Upper lobe of left lung (tissue), 4 donors: ENCODE data around the gene AGAP3.

Experiments
- EP300 ChIP-seq, 4 donors: sonication (generic); formaldehyde crosslinking; IDR thresholded peaks; one replicate each; pipeline ENCODE4 v1.5.1; 2017; ENCODE audit warnings: antibody characterized with exemption in 4 of 4, control low read depth in 2 of 4
- TF ChIP-seq, protein P1 (sequence below), 6 experiments: fragments of 450-650 bp in 4 of 6; fragments of 200-600 bp in 2 of 6; sonication (generic) in 2 of 6; IDR thresholded peaks; one replicate each; pipeline ENCODE4 v1.5.1; 2016 to 2019; ENCODE audit warnings: antibody characterized with exemption in 6 of 6

DNA sequence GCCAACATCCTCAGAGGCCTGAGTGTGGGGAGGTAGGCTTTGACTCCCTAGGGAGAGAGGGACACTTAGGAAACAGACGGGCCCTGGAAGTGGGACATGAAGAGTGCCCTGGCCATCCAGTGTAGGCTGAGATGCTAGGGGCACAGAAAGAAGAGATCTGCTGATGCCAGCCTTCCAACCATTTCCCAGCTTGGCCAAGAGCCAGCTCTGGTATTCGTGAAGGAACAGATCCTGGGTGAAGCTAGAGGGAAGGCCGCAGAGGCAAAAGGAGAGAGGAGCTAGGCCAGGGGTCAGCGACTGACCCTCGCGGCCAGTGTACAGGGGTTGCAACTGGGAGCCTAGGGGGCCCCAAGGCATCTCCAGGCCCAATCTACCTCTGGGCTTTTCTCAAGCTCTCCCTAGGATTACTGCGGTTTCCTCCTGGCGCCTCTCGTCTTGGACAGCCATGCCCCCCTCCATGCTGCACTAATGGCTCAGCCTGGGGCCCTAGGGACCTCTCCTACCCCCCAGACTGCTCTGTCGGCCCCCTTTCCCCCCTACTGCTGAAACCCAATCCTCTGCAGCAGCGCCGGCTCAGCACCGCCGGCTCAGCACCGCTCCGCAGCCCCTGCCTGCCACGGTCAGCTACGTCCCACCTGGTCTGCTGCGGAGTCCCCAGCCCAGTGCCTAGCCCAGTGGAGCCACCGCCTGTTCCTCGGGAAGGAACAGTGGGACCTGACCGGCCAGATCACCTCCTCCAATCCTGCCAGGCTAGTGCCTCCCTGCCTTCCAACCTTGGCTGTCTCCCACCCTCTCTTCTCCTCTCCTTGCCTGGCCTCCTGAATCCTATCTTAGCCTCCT, 38.1 kb upstream of the AGAP3 start, which contains the start of gene ASIC3:
- TF ChIP-seq, protein P1, sequence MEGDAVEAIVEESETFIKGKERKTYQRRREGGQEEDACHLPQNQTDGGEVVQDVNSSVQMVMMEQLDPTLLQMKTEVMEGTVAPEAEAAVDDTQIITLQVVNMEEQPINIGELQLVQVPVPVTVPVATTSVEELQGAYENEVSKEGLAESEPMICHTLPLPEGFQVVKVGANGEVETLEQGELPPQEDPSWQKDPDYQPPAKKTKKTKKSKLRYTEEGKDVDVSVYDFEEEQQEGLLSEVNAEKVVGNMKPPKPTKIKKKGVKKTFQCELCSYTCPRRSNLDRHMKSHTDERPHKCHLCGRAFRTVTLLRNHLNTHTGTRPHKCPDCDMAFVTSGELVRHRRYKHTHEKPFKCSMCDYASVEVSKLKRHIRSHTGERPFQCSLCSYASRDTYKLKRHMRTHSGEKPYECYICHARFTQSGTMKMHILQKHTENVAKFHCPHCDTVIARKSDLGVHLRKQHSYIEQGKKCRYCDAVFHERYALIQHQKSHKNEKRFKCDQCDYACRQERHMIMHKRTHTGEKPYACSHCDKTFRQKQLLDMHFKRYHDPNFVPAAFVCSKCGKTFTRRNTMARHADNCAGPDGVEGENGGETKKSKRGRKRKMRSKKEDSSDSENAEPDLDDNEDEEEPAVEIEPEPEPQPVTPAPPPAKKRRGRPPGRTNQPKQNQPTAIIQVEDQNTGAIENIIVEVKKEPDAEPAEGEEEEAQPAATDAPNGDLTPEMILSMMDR (IDR thresholded peaks at IDR 0.05) = no peak
- no peak for TF ChIP-seq EP300 (IDR thresholded peaks at IDR 0.05)
